HCT116 (cell line): ENCODE measurements around the gene GOLT1A. TPM values are rescaled to one million over a fixed set of nuclear protein-coding genes. Genes with fewer than 3 reads are reported as not detected.
A peak's percentile ranks its signal among the peaks of the same experiment; 100 is the strongest.

Experiments used
- ATAC-seq: fragments of 200-7000 bp; cut with Tn5 transposase; 2 replicates; pipeline ENCODE4 v1.9.1; 2020; ENCODE audit warnings: mild to moderate bottlenecking, moderate library complexity
- BruUV-seq: library from RNA; stranded (reverse); fragments of 400-500 nt; replicated peaks from 2 replicates; lab custom pipeline; 2021; lab: Mats Ljungman, UMichigan
- CTCF ChIA-PET: fragments of 300-600 bp; sonication (Branson Sonifier 250); formaldehyde crosslinking; loops from one replicate; lab custom pipeline; 2021; ENCODE audit warnings: antibody characterized with exemption; lab: Charles Lee
- POLR2A ChIA-PET: fragments of 300-600, 350-600 bp; sonication (Branson Sonifier 250); formaldehyde crosslinking; loops from one replicate; lab custom pipeline; 2021; ENCODE audit warnings: antibody characterized with exemption; lab: Charles Lee
- RAD21 ChIA-PET, 2 experiments: fragments of 300-600 bp; sonication (Branson Sonifier 250); formaldehyde crosslinking; loops; one replicate each; lab custom pipeline; 2023; ENCODE audit warnings: low total read pairs in 2 of 2; ENCODE audit not compliant: uncharacterized antibody in 2 of 2, unreplicated experiment in 2 of 2, low non-redundant PET in 1 of 2; lab: Charles Lee
- DNase-seq: peaks from one replicate; pipeline ENCODE4 v3.0.0-alpha.2; 2010; ENCODE audit warnings: low read depth, low spot score
- H2AFZ ChIP-seq: fragments of 200-600 bp; shearing (Covaris generic), sonication (generic); 2 replicates; pipeline ENCODE4 v1.6.1; 2017; ENCODE audit warnings: low read depth, mixed run types, mixed read lengths, antibody characterized with exemption, low read length; ENCODE audit not compliant: poor library complexity, severe bottlenecking
- H3K27ac ChIP-seq: 2 replicates; pipeline ENCODE4 v1.5.1; 2012; ENCODE audit warnings: low read depth, low read length
- H3K27me3 ChIP-seq: fragments of 200-600 bp; sonication (generic); 2 replicates; pipeline ENCODE4 v1.6.1; 2016; ENCODE audit warnings: mixed run types, low read length, mixed read lengths; ENCODE audit not compliant: insufficient read depth
- H3K36me3 ChIP-seq, 2 experiments: fragments of 200-500 bp in 1 of 2; fragments of 200-600 bp in 1 of 2; sonication (Bioruptor generic) in 1 of 2; sonication (generic) in 1 of 2; 2 replicates each; pipeline versions ENCODE4 v1.5.1 to v1.6.1; 2014 to 2016; ENCODE audit warnings: low read length in 2 of 2, inconsistent platforms in 1 of 2, mixed read lengths in 1 of 2, mixed run types in 1 of 2; ENCODE audit not compliant: insufficient read depth in 2 of 2, control insufficient read depth in 1 of 2
- H3K4me1 ChIP-seq, 2 experiments: fragments of 200-600 bp in 1 of 2; sonication (generic) in 1 of 2; 2 replicates each; pipeline versions ENCODE4 v1.5.1 to v1.6.1; 2012 to 2017; ENCODE audit warnings: low read length in 2 of 2, inconsistent platforms in 1 of 2, mild to moderate bottlenecking in 1 of 2, mixed read lengths in 1 of 2, mixed run types in 1 of 2, moderate library complexity in 1 of 2; ENCODE audit not compliant: insufficient read depth in 2 of 2, control insufficient read depth in 1 of 2
- H3K4me2 ChIP-seq: fragments of 200-600 bp; sonication (generic); 2 replicates; pipeline ENCODE4 v1.6.1; 2017; ENCODE audit warnings: mixed run types, low read length, mixed read lengths
- H3K4me3 ChIP-seq, 2 experiments: fragments of 200-600 bp in 1 of 2; sonication (generic) in 1 of 2; replicated peaks in 1 of 2; 2 replicates each; pipeline ENCODE4 v1.5.1; 2011 to 2016; ENCODE audit warnings: low read length in 2 of 2, control low read depth in 1 of 2, low read depth in 1 of 2, mild to moderate bottlenecking in 1 of 2, mixed read lengths in 1 of 2, mixed run types in 1 of 2
- H3K79me2 ChIP-seq: fragments of 200-600 bp; sonication (generic); 2 replicates; pipeline ENCODE4 v1.6.1; 2017; ENCODE audit warnings: mild to moderate bottlenecking, mixed run types, low read length, moderate library complexity, mixed read lengths; ENCODE audit not compliant: insufficient read depth
- H3K9ac ChIP-seq: fragments of 200-600 bp; sonication (generic); 2 replicates; pipeline ENCODE4 v1.6.1; 2016; ENCODE audit warnings: low read length, mixed read lengths
- H3K9me2 ChIP-seq: fragments of 200-600 bp; sonication (generic), shearing (Covaris generic); 2 replicates; pipeline ENCODE4 v1.6.1; 2017; ENCODE audit warnings: mixed run types, mild to moderate bottlenecking, moderate library complexity; ENCODE audit not compliant: insufficient read depth
- H3K9me3 ChIP-seq, 2 experiments: fragments of 200-500 bp in 1 of 2; fragments of 200-600 bp in 1 of 2; sonication (Bioruptor generic) in 1 of 2; sonication (generic) in 1 of 2; 2 replicates each; pipeline ENCODE4 v1.6.1; 2014 to 2017; ENCODE audit warnings: low read length in 2 of 2, mixed read lengths in 2 of 2, inconsistent platforms in 1 of 2, low read depth in 1 of 2, mild to moderate bottlenecking in 1 of 2, mixed run types in 1 of 2, moderate library complexity in 1 of 2; ENCODE audit not compliant: control insufficient read depth in 1 of 2, insufficient read depth in 1 of 2
- H4K20me1 ChIP-seq: fragments of 200-600 bp; sonication (generic), shearing (Covaris generic); 2 replicates; pipeline ENCODE4 v1.6.1; 2017; ENCODE audit warnings: mixed run types, mild to moderate bottlenecking, moderate library complexity; ENCODE audit not compliant: insufficient read depth
- CBX3 ChIP-seq: IDR thresholded peaks from 2 replicates; pipeline ENCODE4 v1.6.1; 2012; ENCODE audit warnings: low read depth
- CEBPB ChIP-seq: IDR thresholded peaks from 2 replicates; pipeline ENCODE4 v1.6.1; 2012; ENCODE audit warnings: low read depth
- CTCF ChIP-seq, 3 experiments: fragments of 200-600 bp in 1 of 3; sonication (generic) in 1 of 3; IDR thresholded peaks in 2 of 3; conservative IDR thresholded peaks in 1 of 3; 2 replicates each; pipeline ENCODE4 v1.5.1; 2012 to 2017; ENCODE audit warnings: low read depth in 2 of 3, low read length in 2 of 3, antibody characterized with exemption in 1 of 3, borderline replicate concordance in 1 of 3, control low read depth in 1 of 3, mild to moderate bottlenecking in 1 of 3, mixed read lengths in 1 of 3, mixed run types in 1 of 3, moderate library complexity in 1 of 3; ENCODE audit not compliant: insufficient read depth in 1 of 3
- EGR1 ChIP-seq: IDR thresholded peaks from 2 replicates; pipeline ENCODE4 v1.6.1; 2012; ENCODE audit warnings: low read depth
- ELF1 ChIP-seq: IDR thresholded peaks from 2 replicates; pipeline ENCODE4 v1.6.1; 2012; ENCODE audit warnings: low read depth, borderline replicate concordance
- EZH2 ChIP-seq: fragments of 200-600 bp; sonication (generic); IDR thresholded peaks from 2 replicates; pipeline ENCODE4 v1.6.1; 2017; ENCODE audit warnings: antibody characterized with exemption, mixed run types
- EZH2phosphoT487 ChIP-seq: fragments of 200-600 bp; IDR thresholded peaks from 2 replicates; pipeline ENCODE4 v1.6.1; 2018; ENCODE audit warnings: antibody characterized with exemption, borderline replicate concordance
- FOSL1 ChIP-seq: IDR thresholded peaks from 2 replicates; pipeline ENCODE4 v1.6.1; 2012; ENCODE audit warnings: low read depth
- JUND ChIP-seq: IDR thresholded peaks from 2 replicates; pipeline ENCODE4 v1.6.1; 2012
- MAX ChIP-seq: IDR thresholded peaks from 2 replicates; pipeline ENCODE4 v1.6.1; 2012
- POLR2AphosphoS5 ChIP-seq: IDR thresholded peaks from 2 replicates; pipeline ENCODE4 v1.6.1; 2011; ENCODE audit warnings: mild to moderate bottlenecking, low read depth, low read length, moderate library complexity
- RAD21 ChIP-seq: IDR thresholded peaks from 2 replicates; pipeline ENCODE4 v1.6.1; 2012; ENCODE audit warnings: low read depth, mild to moderate bottlenecking
- SIN3A ChIP-seq: IDR thresholded peaks from 2 replicates; pipeline ENCODE4 v1.6.1; 2012; ENCODE audit warnings: low read depth
- SRF ChIP-seq: IDR thresholded peaks from 2 replicates; pipeline ENCODE4 v1.6.1; 2012; ENCODE audit warnings: low read depth
- ZFX ChIP-seq: fragments of 450-650 bp; IDR thresholded peaks from 2 replicates; pipeline ENCODE4 v1.6.1; 2017
- ZNF274 ChIP-seq: fragments of 200-500 bp; sonication (Bioruptor generic); IDR thresholded peaks from 2 replicates; pipeline ENCODE4 v1.6.1; 2014; ENCODE audit warnings: mild to moderate bottlenecking, low read depth, low read length, inconsistent platforms
- intact Hi-C: fragments of 100-400 bp; cut with micrococcal nuclease; formaldehyde crosslinking; loops from 2 replicates; pipeline ENCODE4 v1.10.0; 2022
- total RNA-seq: library from RNA; stranded (reverse); gene quantifications from one replicate; pipeline ENCODE4 v1.2.1, GENCODE V29; 2021; ENCODE audit not compliant: unreplicated experiment

Gene GOLT1A
- total RNA-seq, 1 experiment from 2014 or later: 8.0 TPM

DNA sequence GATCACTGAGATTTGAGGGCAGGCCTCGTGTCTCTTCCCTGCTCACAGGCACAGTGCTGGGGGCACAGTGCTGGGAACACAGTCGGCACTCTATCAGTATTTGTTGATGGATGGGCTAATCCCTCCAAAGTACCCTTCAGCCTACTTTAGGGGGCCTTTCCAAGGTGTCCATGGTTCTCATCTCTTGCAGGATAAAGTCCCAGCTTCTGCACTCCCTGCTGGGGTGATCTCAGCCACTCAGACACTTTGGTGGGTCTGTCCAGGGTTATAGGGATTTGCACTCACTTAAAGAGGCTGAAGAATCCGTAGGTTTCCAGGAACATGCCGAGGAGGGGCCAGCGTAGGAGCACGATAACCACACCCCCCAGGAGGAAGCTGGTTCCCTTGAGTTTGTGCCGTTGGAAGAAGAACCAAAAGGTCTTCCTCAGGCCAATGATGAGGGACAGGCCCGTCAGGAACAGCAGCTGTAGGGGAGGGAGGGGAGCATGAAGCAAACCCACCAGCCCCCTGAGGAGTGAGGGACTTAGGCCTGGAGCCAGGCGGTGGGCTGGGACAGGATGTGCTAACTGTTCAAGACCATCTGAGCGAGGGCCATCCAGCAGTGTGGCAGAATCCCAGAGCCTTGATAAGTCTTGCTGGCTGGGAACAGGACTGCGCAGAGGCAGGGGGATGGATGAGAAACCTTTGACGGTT is 12.3 kb downstream of the GOLT1A start:
- RAD21 ChIA-PET: no interaction called here

GRCh38 chr1:204199579-204199978 is 14.2 kb downstream of the GOLT1A start:
- DNase-seq: no peak
- no peaks in the 10 kb centered on the region for H3K36me3 ChIP-seq
- no peak for ATAC-seq
- CTCF ChIA-PET: no interaction called here
- H3K4me1 ChIP-seq: peaks cover 18 to 52% of the 10 kb centered on the region in 2 experiments
- RAD21 ChIA-PET: interaction anchor here in 1 of 2 experiments (1.5 kb wide), 1 partner anchor 37 kb away, joined by 5 read pairs; no protein-coding TSS in a partner anchor
- TF ChIP-seq ZFX (no peak), JUND (no peak), FOSL1 (no peak), POLR2AphosphoS5 (no peak), CBX3 (no peak), EZH2 (no peak), CTCF (IDR thresholded peaks at IDR 0.05 in 2 of 3, conservative IDR thresholded peaks at IDR 0.05 in 1 of 3; ENCODE audit: borderline replicate concordance in 1 of 3, insufficient read depth in 1 of 3, low read depth in 2 of 3, low read length in 2 of 3) (no peak), ELF1 (no peak), SRF (no peak), EGR1 (no peak), MAX (no peak), RAD21 (no peak), CEBPB (no peak), ZNF274 (no peak), EZH2phosphoT487 (no peak)
- no peak overlapping the region for H3K4me3 ChIP-seq
- H3K9me3 ChIP-seq: no peaks in the 10 kb centered on the region
- H3K4me2 ChIP-seq: peak overlapping the region; percentile 72
- H2AFZ ChIP-seq: no peak overlapping the region
- H3K9ac ChIP-seq: peak overlapping the region; percentile 53
- no peaks in the 10 kb centered on the region for H3K27me3 ChIP-seq
- no TSS peak for BruUV-seq
- H3K79me2 ChIP-seq: no peaks in the 10 kb centered on the region
- POLR2A ChIA-PET: interaction anchor here (1.3 kb wide), 1 partner anchor 15 kb away, joined by 4 read pairs; the partner anchor contains the start of gene GOLT1A
- intact Hi-C loops: loop anchor here (2.0 kb wide), 1 partner anchor 37 kb away; no protein-coding TSS in a partner anchor
- H3K9me2 ChIP-seq: no peaks in the 10 kb centered on the region
- no peak overlapping the region for H3K27ac ChIP-seq
- no peaks in the 10 kb centered on the region for H4K20me1 ChIP-seq

More for the DNA sequence above, 12.3 kb downstream of the GOLT1A start:
- CTCF ChIA-PET: no interaction called here
- Histone ChIP-seq H3K9me3 (no peaks in the 10 kb centered on the region), H4K20me1 (no peaks in the 10 kb centered on the region), H3K36me3 (no peaks in the 10 kb centered on the region), H3K9me2 (no peaks in the 10 kb centered on the region), H3K4me3 (no peak overlapping the region), H3K27me3 (no peaks in the 10 kb centered on the region), H2AFZ (no peak overlapping the region), H3K9ac (no peak overlapping the region), H3K79me2 (0 out of 2 replicates have a peak, but pooled peaks cover 4% of the 10 kb centered on the region), H3K27ac (no peak overlapping the region), H3K4me2 (no peak overlapping the region), H3K4me1 (peaks cover 18 to 42% of the 10 kb centered on the region in 2 experiments)
- ATAC-seq (no peak), DNase-seq (no peak)
- BruUV-seq: no TSS peak
- POLR2A ChIA-PET: no interaction called here
- no peak for TF ChIP-seq JUND
- TF ChIP-seq RAD21: no peak
- no peak for TF ChIP-seq CEBPB
- no peak for TF ChIP-seq SIN3A
- intact Hi-C loops: no loop called here
